B cell (primary cell): Measurements from ENCODE around the gene RBMS3.

Source experiments
- EZH2 ChIP-seq: IDR thresholded peaks from 2 replicates; pipeline ENCODE4 v1.6.1; 2012; ENCODE audit warnings: borderline replicate concordance, low read depth, mild to moderate bottlenecking, moderate library complexity, low read length; ENCODE audit not compliant: insufficient read depth, poor library complexity, severe bottlenecking
- TF ChIP-seq, protein P1 (sequence below): fragments of 200-600 bp; IDR thresholded peaks from one replicate; pipeline ENCODE4 v1.8.0; 2022; ENCODE audit warnings: antibody characterized with exemption, mild to moderate bottlenecking

DNA sequence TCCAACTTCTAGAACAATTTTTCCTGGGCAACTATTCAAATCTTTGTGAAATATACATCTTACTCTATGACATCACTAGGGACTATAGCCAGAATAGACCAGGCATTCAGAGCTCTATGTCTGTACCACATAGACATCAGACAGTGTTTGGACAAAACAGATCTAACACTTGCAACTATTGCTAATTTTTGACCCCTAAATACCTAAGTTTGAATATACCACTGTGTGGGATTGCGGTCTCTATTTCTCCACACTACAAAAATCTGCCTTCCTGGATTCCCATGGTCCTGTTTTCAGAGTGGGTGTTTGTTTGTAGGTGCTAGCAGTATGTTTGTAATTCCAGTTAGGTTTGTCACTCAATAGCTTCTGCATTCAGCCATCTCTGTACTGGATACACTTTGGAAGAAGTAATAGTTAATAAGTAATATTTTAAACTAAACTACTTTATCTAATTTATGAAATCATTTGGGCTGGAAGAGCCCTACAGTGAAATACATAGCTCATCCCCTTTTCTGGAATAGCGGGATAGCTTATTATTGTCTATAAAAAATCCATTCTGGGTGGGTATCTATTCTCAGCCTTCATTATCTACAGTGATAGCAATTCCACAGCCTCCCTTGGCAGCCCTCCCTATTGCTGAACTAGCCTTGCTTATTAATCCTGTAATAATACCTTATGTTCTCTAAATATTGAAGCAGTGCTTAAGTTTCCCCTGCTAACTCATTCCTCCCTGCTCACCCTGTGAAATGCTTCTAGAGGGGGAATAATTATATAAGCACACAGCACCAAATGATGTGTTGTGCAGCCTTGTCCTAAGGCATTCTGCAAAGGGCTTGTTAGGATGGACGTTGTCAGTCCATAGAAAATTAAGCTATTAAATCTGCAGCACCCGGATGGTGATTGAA, 49.4 kb downstream of the RBMS3 start:
- TF ChIP-seq, protein P1, sequence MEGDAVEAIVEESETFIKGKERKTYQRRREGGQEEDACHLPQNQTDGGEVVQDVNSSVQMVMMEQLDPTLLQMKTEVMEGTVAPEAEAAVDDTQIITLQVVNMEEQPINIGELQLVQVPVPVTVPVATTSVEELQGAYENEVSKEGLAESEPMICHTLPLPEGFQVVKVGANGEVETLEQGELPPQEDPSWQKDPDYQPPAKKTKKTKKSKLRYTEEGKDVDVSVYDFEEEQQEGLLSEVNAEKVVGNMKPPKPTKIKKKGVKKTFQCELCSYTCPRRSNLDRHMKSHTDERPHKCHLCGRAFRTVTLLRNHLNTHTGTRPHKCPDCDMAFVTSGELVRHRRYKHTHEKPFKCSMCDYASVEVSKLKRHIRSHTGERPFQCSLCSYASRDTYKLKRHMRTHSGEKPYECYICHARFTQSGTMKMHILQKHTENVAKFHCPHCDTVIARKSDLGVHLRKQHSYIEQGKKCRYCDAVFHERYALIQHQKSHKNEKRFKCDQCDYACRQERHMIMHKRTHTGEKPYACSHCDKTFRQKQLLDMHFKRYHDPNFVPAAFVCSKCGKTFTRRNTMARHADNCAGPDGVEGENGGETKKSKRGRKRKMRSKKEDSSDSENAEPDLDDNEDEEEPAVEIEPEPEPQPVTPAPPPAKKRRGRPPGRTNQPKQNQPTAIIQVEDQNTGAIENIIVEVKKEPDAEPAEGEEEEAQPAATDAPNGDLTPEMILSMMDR: no peak
- no peak for TF ChIP-seq EZH2
